HG03521 (cell line): ENCODE results near the gene SOWAHA.
A peak's percentile ranks its signal among the peaks of the same experiment; 100 is the strongest.

ENCODE experiments used
- ATAC-seq: cut with Tn5 transposase; IDR thresholded peaks from one replicate; pipeline ENCODE4 v1.9.1; 2021; ENCODE audit warnings: mild to moderate bottlenecking, moderate library complexity; ENCODE audit not compliant: unreplicated experiment

SOWAHA gene

GRCh38 chr5:132812781-132813598 is at the start of gene SOWAHA:
Gene SOWAHA, plus strand, starts transcription at chr5:132813302. Its CDS starts 320 bp downstream, at chr5:132813622.
- no peak for ATAC-seq

- ATAC-seq, result no peak
These were observed 49.1 kb upstream of the SOWAHA start for GRCh38 chr5:132764051-132764450.

GRCh38 chr5:132764671-132765238 is 48.3 kb upstream of the SOWAHA start:
- ATAC-seq, result no peak

GRCh38 chr5:132765311-132766019 is 47.6 kb upstream of the SOWAHA start:
- ATAC-seq, result no peak

GRCh38 chr5:132766020-132766805 is 46.9 kb upstream of the SOWAHA start:
- ATAC-seq, result no peak

- ATAC-seq, result no peak
These were observed 46.4 kb upstream of the SOWAHA start for GRCh38 chr5:132766806-132767055.

- no peak for ATAC-seq
These were observed 46.0 kb upstream of the SOWAHA start for GRCh38 chr5:132767150-132767549.

- ATAC-seq, result no peak
These were observed 44.6 kb upstream of the SOWAHA start for GRCh38 chr5:132768485-132768868.

GRCh38 chr5:132770476-132771159 is 42.5 kb upstream of the SOWAHA start:
- ATAC-seq, result no peak

GRCh38 chr5:132771503-132771998 is 41.6 kb upstream of the SOWAHA start:
- ATAC-seq, result no peak

- no peak for ATAC-seq
These were observed 40.6 kb upstream of the SOWAHA start for GRCh38 chr5:132772291-132773070.

- ATAC-seq, result no peak
These were observed 40.0 kb upstream of the SOWAHA start for GRCh38 chr5:132773114-132773513.

GRCh38 chr5:132773601-132774355 is 39.3 kb upstream of the SOWAHA start:
- ATAC-seq, result no peak

GRCh38 chr5:132774406-132774805 is 38.7 kb upstream of the SOWAHA start:
- no peak for ATAC-seq

GRCh38 chr5:132774896-132775295 is 38.2 kb upstream of the SOWAHA start:
- no peak for ATAC-seq

GRCh38 chr5:132775476-132775961 is 37.6 kb upstream of the SOWAHA start:
- no peak for ATAC-seq

GRCh38 chr5:132776131-132776937 is 36.8 kb upstream of the SOWAHA start:
- ATAC-seq, result peak; percentile 17

- no peak for ATAC-seq
These were observed 36.2 kb upstream of the SOWAHA start for GRCh38 chr5:132776938-132777208.
